GM12892 (cell line): ENCODE data around the gene EVI5L.
A peak's percentile ranks its signal among the peaks of the same experiment; 100 is the strongest.

Experiments
- DNase-seq: peaks from one replicate; pipeline ENCODE4 v3.0.0; 2011; ENCODE audit not compliant: insufficient read length
- FAIRE-seq: peaks from 2 replicates; lab custom pipeline; 2011; peaks lifted over from hg19 to GRCh38; lab: Jason Lieb, UNC
- POLR2A ChIP-seq: IDR thresholded peaks from 2 replicates; pipeline ENCODE4 v1.6.1; 2011; ENCODE audit warnings: low read depth, low read length, control low read depth
- POLR2AphosphoS5 ChIP-seq: IDR thresholded peaks from 2 replicates; pipeline ENCODE4 v1.6.1; 2011; ENCODE audit warnings: low read depth, low read length, control low read depth
- TAF1 ChIP-seq: IDR thresholded peaks from 2 replicates; pipeline ENCODE4 v1.6.1; 2011; ENCODE audit warnings: low read depth, mild to moderate bottlenecking, control low read depth, low read length, borderline replicate concordance

EVI5L gene

GRCh38 chr19:7850000-7850813 is 20.2 kb downstream of the EVI5L start:
- DNase-seq (no peak), FAIRE-seq (no peak)
- TF ChIP-seq TAF1, result no peak

GRCh38 chr19:7850945-7851622 is 21.1 kb downstream of the EVI5L start:
- TF ChIP-seq POLR2AphosphoS5 (no peak), TAF1 (no peak), POLR2A (no peak)
- FAIRE-seq, result no peak

GRCh38 chr19:7851623-7852500 is 21.8 kb downstream of the EVI5L start:
- FAIRE-seq (no peak), DNase-seq (no peak)
- no peak for TF ChIP-seq POLR2A
- no peak for TF ChIP-seq POLR2AphosphoS5
- TF ChIP-seq TAF1, result no peak

More at GRCh38 chr19:7850945-7851622, 21.1 kb downstream of the EVI5L start:
- no peak for DNase-seq

GRCh38 chr19:7852851-7853769 is 23.1 kb downstream of the EVI5L start:
- peak; percentile 89 for FAIRE-seq
- peak; percentile 99 for DNase-seq
- TF ChIP-seq POLR2AphosphoS5, result no peak
- TF ChIP-seq POLR2A, result no peak
- TF ChIP-seq TAF1, result no peak

GRCh38 chr19:7853770-7854128 is 23.7 kb downstream of the EVI5L start:
- TF ChIP-seq POLR2AphosphoS5, result no peak
- TF ChIP-seq POLR2A, result no peak
- no peak for TF ChIP-seq TAF1
- DNase-seq, result no peak
- no peak for FAIRE-seq

GRCh38 chr19:7855426-7856108 is 25.5 kb downstream of the EVI5L start:
- no peak for DNase-seq
- no peak for FAIRE-seq
- TF ChIP-seq POLR2AphosphoS5, result no peak
- no peak for TF ChIP-seq TAF1
- TF ChIP-seq POLR2A, result no peak

- FAIRE-seq (no peak), DNase-seq (no peak)
- no peak for TF ChIP-seq POLR2AphosphoS5
- no peak for TF ChIP-seq POLR2A
Observed at GRCh38 chr19:7856109-7856591, 26.1 kb downstream of the EVI5L start.

- FAIRE-seq (no peak), DNase-seq (no peak)
- no peak for TF ChIP-seq TAF1
- TF ChIP-seq POLR2AphosphoS5, result no peak
Observed at GRCh38 chr19:7856679-7857663, 27.0 kb downstream of the EVI5L start.

- FAIRE-seq, result no peak
- TF ChIP-seq POLR2AphosphoS5 (no peak), TAF1 (no peak), POLR2A (no peak)
- no peak for DNase-seq
Observed at GRCh38 chr19:7857727-7858108, 27.7 kb downstream of the EVI5L start.
